A673 (cell line): ENCODE measurements around the gene METTL3. TPM values are rescaled to one million over a fixed set of nuclear protein-coding genes. Genes with fewer than 3 reads are reported as not detected.

Experiments used
- BruUV-seq: library from RNA; stranded (reverse); fragments of 400-500 nt; replicated peaks from 2 replicates; lab custom pipeline; 2021; lab: Mats Ljungman, UMichigan
- CTCF ChIA-PET: fragments of 300-600 bp; sonication (Branson Sonifier 250); formaldehyde crosslinking; loops from one replicate; lab custom pipeline; 2022; ENCODE audit warnings: antibody characterized with exemption; lab: Charles Lee
- POLR2A ChIA-PET: fragments of 300-600 bp; sonication (Branson Sonifier 250); formaldehyde crosslinking; loops from one replicate; lab custom pipeline; 2022; ENCODE audit warnings: antibody characterized with exemption; ENCODE audit not compliant: low non-redundant PET; lab: Charles Lee
- DNase-seq: peaks from one replicate; pipeline ENCODE4 v3.0.0-alpha.2; 2015; ENCODE audit warnings: low spot score
- H3K27ac ChIP-seq: fragments of 200-600 bp; sonication (generic); 2 replicates; pipeline ENCODE4 v1.5.1; 2016; ENCODE audit warnings: mixed run types, low read depth, mild to moderate bottlenecking, mixed read lengths, antibody characterized with exemption, low read length; ENCODE audit not compliant: poor library complexity, severe bottlenecking
- H3K27me3 ChIP-seq: fragments of 200-600 bp; sonication (generic); replicated peaks from 2 replicates; pipeline ENCODE4 v1.6.1; 2017; ENCODE audit warnings: mixed run types, low read depth, mild to moderate bottlenecking, mixed read lengths, antibody characterized with exemption, low read length; ENCODE audit not compliant: insufficient read depth, poor library complexity
- H3K36me3 ChIP-seq: fragments of 200-600 bp; sonication (generic); 2 replicates; pipeline ENCODE4 v1.6.1; 2016; ENCODE audit warnings: mixed run types, mild to moderate bottlenecking, mixed read lengths, antibody characterized with exemption, low read length; ENCODE audit not compliant: insufficient read depth, poor library complexity, severe bottlenecking
- H3K4me1 ChIP-seq: fragments of 200-600 bp; sonication (generic); 2 replicates; pipeline ENCODE4 v1.6.1; 2017; ENCODE audit warnings: mixed run types, mild to moderate bottlenecking, mixed read lengths, antibody characterized with exemption, low read length; ENCODE audit not compliant: insufficient read depth, poor library complexity, severe bottlenecking
- H3K4me3 ChIP-seq: fragments of 200-600 bp; sonication (generic); 2 replicates; pipeline ENCODE4 v1.5.1; 2016; ENCODE audit warnings: low read depth, mixed run types, mild to moderate bottlenecking, mixed read lengths, low read length; ENCODE audit not compliant: poor library complexity, severe bottlenecking
- H3K9me3 ChIP-seq: fragments of 200-600 bp; sonication (generic); 2 replicates; pipeline ENCODE4 v1.6.1; 2016; ENCODE audit warnings: mixed run types, low read depth, mild to moderate bottlenecking, mixed read lengths, antibody characterized with exemption, low read length; ENCODE audit not compliant: poor library complexity, severe bottlenecking
- CTCF ChIP-seq: fragments of 300-800, 200-600 bp; sonication (generic); conservative IDR thresholded peaks from 2 replicates; pipeline ENCODE4 v1.5.1; 2017; ENCODE audit warnings: low read depth, mild to moderate bottlenecking, antibody characterized with exemption, low read length, moderate library complexity, mixed read lengths
- EZH2 ChIP-seq: fragments of 200-600 bp; sonication (generic); IDR thresholded peaks from 2 replicates; pipeline ENCODE4 v1.6.1; 2017; ENCODE audit warnings: borderline replicate concordance, low read depth, mild to moderate bottlenecking, mixed read lengths, antibody characterized with exemption, low read length; ENCODE audit not compliant: poor library complexity, severe bottlenecking
- intact Hi-C: fragments of 100-400 bp; cut with micrococcal nuclease; formaldehyde crosslinking; loops from one replicate; pipeline ENCODE4 v1.10.0; 2022; ENCODE audit not compliant: unreplicated experiment
- total RNA-seq: library from RNA; stranded (reverse); gene quantifications from 2 replicates; pipeline ENCODE4 v1.2.3, GENCODE V29; 2021

The METTL3 gene
- total RNA-seq, 1 experiment from 2014 or later = 96.3 TPM

- POLR2A ChIA-PET = no interaction called here
- peaks cover 7% of the 10 kb centered on the region for H3K4me1 ChIP-seq
- peak overlapping the region; percentile 95 for H3K4me3 ChIP-seq
- no peaks in the 10 kb centered on the region for H3K27me3 ChIP-seq
- H3K27ac ChIP-seq = peak overlapping the region; percentile 92
- TF ChIP-seq CTCF = no peak
- TF ChIP-seq EZH2 = no peak
- no peaks in the 10 kb centered on the region for H3K36me3 ChIP-seq
- intact Hi-C loops = loop anchor here (5.0 kb wide), 1 partner anchor 188 kb away; the partner anchor contains the start of gene HNRNPC
- BruUV-seq = TSS peak; percentile 49
- no peaks in the 10 kb centered on the region for H3K9me3 ChIP-seq
- CTCF ChIA-PET = no interaction called here
- no peak for DNase-seq
Observed at GRCh38 chr14:21454843-21455544, 56.1 kb downstream of the METTL3 start.

DNA sequence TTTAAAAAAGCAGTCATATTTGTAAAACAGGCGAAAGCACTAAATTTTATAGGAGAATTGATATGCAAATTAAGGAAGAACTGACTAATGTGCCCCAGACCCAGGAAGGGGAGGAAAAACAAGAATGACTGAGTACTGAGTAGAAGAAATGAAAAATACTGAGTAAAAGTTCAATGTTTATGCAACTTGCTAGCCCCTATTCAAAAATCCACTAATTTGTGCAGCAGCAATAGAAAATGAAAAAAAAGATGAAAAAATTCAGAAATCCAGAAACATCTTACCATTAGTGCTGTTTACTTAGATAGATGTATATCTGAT is 61.3 kb downstream of the METTL3 start:
- intact Hi-C loops = no loop called here
- TF ChIP-seq CTCF = no peak
- no peak for TF ChIP-seq EZH2
- BruUV-seq = no TSS peak
- no peaks in the 10 kb centered on the region for H3K27me3 ChIP-seq
- POLR2A ChIA-PET = no interaction called here
- H3K9me3 ChIP-seq = no peaks in the 10 kb centered on the region
- CTCF ChIA-PET = no interaction called here
- H3K4me1 ChIP-seq = peaks cover 11% of the 10 kb centered on the region
- DNase-seq = no peak
- H3K27ac ChIP-seq = no peak overlapping the region
- no peak overlapping the region for H3K4me3 ChIP-seq
- H3K36me3 ChIP-seq = peaks cover 3% of the 10 kb centered on the region

Other genes starting within 250 kb of the METTL3 start
- 934 and 949 TPM in 2 replicates for gene HNRNPC, start 241.9 kb downstream of the METTL3 start, total RNA-seq
- gene RPGRIP1, start 231.3 kb downstream of the METTL3 start, total RNA-seq = 0.86 and 0.98 TPM in 2 replicates
- gene SUPT16H, start 127.3 kb downstream of the METTL3 start, total RNA-seq = 193 and 196 TPM in 2 replicates
- gene CHD8, start 55.2 kb downstream of the METTL3 start, total RNA-seq = 122 and 128 TPM in 2 replicates
- gene RAB2B, start 34.4 kb downstream of the METTL3 start, total RNA-seq = 31.9 and 37.1 TPM in 2 replicates
- 84.7 and 86.8 TPM in 2 replicates for gene TOX4, start 34.1 kb downstream of the METTL3 start, total RNA-seq
- gene SALL2, start 15.0 kb upstream of the METTL3 start, total RNA-seq = 149 and 157 TPM in 2 replicates
- not detected in 2 replicates for gene OR10G3, start 68.7 kb upstream of the METTL3 start, total RNA-seq
- gene OR10G2, start 123.6 kb upstream of the METTL3 start, total RNA-seq = 0.26 TPM in 1 of 2 replicates, not detected in the other
- gene OR4E2, start 142.5 kb upstream of the METTL3 start, total RNA-seq = 10.8 and 11.8 TPM in 2 replicates
- not detected in 2 replicates for gene OR4E1, start 162.5 kb upstream of the METTL3 start, total RNA-seq